ENCODE data around the gene NMNAT2. TPM values are rescaled to one million over a fixed set of nuclear protein-coding genes. Genes with fewer than 3 reads are reported as not detected.

NMNAT2 gene
- total and polyA plus RNA-seq, 2 experiments from 2014 or later, result 3.6 to 10.0 TPM

DNA sequence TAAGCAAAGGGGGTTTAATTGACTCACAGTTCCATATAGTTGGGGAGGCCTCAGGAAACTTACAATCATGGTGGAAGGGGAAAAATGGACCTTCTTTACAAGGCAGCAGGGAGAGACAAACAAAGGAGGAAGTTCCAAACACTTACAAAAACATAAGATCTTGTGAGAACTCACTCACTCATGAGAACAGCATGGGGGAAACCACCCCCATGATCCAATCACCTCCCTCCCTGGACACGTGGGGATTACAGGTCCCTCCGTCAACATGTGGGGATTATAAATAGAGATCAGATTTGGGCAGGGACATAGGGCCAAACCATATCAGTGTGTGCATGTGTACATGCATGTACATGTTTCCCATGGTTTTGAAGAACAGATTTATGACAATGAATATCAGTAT lies 48.6 kb upstream of the NMNAT2 start:
- Histone ChIP-seq H2AFZ (peak overlapping the region; percentile 34; the same call in 1 of the 2 replicates), H3F3A (replicated peaks; ENCODE audit: low read depth) (peaks cover 6% of the 10 kb centered on the region), H3K27me3 (ENCODE audit: insufficient read depth) (no peaks in the 10 kb centered on the region), H3K4me1 (ENCODE audit: insufficient read depth) (peaks cover 25% of the 10 kb centered on the region), H3K4me2 (peak overlapping the region; percentile 48; the same call in 1 of the 2 replicates), H3K4me3 (no peak overlapping the region), H4K20me1 (replicated peaks; ENCODE audit: insufficient read depth) (no peaks in the 10 kb centered on the region), H3K36me3 (ENCODE audit: insufficient read depth) (no peaks in the 10 kb centered on the region), H3K79me2 (replicated peaks; ENCODE audit: insufficient read depth) (no peaks in the 10 kb centered on the region), H3K27ac (ENCODE audit: low read depth) (no peak overlapping the region), H3K9me2 (ENCODE audit: insufficient read depth) (0 out of 2 replicates have a peak, but pooled peaks cover 4% of the 10 kb centered on the region)
- Mint-ChIP-seq H3K36me3 (ENCODE audit: low read depth) (no peaks in the 10 kb centered on the region; the same call in 2 of the 3 replicates), H3K4me3 (no peak overlapping the region), H3K27ac (no peak overlapping the region; the same call in 1 of the 2 replicates), H3K27me3 (ENCODE audit: insufficient read depth, low read depth, poor library complexity) (peaks cover 10% of the 10 kb centered on the region), H3K4me1 (peaks cover 30% of the 10 kb centered on the region), H3K9me3 (peaks cover under 1% of the 10 kb centered on the region; the same call in 1 of the 3 replicates)
- ATAC-seq (no peak), DNase-seq (ENCODE audit: low spot score) (no peak)
- TF ChIP-seq, protein P1, sequence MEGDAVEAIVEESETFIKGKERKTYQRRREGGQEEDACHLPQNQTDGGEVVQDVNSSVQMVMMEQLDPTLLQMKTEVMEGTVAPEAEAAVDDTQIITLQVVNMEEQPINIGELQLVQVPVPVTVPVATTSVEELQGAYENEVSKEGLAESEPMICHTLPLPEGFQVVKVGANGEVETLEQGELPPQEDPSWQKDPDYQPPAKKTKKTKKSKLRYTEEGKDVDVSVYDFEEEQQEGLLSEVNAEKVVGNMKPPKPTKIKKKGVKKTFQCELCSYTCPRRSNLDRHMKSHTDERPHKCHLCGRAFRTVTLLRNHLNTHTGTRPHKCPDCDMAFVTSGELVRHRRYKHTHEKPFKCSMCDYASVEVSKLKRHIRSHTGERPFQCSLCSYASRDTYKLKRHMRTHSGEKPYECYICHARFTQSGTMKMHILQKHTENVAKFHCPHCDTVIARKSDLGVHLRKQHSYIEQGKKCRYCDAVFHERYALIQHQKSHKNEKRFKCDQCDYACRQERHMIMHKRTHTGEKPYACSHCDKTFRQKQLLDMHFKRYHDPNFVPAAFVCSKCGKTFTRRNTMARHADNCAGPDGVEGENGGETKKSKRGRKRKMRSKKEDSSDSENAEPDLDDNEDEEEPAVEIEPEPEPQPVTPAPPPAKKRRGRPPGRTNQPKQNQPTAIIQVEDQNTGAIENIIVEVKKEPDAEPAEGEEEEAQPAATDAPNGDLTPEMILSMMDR (conservative IDR thresholded peaks at IDR 0.05; ENCODE audit: low read depth in 2 of 2), result no peak
- TF ChIP-seq ZNF331 (CRISPR knock-in tag; IDR thresholded peaks at IDR 0.05; ENCODE audit: low read depth), result no peak
- TF ChIP-seq, protein P2, sequence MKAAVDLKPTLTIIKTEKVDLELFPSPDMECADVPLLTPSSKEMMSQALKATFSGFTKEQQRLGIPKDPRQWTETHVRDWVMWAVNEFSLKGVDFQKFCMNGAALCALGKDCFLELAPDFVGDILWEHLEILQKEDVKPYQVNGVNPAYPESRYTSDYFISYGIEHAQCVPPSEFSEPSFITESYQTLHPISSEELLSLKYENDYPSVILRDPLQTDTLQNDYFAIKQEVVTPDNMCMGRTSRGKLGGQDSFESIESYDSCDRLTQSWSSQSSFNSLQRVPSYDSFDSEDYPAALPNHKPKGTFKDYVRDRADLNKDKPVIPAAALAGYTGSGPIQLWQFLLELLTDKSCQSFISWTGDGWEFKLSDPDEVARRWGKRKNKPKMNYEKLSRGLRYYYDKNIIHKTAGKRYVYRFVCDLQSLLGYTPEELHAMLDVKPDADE (IDR thresholded peaks at IDR 0.05), result no peak
- no peak for TF ChIP-seq ZNF114 (CRISPR knock-in tag; IDR thresholded peaks at IDR 0.05)
- no peak for TF ChIP-seq POLR2AphosphoS5 (IDR thresholded peaks at IDR 0.05; ENCODE audit: low read depth)
- TF ChIP-seq, protein P3, sequence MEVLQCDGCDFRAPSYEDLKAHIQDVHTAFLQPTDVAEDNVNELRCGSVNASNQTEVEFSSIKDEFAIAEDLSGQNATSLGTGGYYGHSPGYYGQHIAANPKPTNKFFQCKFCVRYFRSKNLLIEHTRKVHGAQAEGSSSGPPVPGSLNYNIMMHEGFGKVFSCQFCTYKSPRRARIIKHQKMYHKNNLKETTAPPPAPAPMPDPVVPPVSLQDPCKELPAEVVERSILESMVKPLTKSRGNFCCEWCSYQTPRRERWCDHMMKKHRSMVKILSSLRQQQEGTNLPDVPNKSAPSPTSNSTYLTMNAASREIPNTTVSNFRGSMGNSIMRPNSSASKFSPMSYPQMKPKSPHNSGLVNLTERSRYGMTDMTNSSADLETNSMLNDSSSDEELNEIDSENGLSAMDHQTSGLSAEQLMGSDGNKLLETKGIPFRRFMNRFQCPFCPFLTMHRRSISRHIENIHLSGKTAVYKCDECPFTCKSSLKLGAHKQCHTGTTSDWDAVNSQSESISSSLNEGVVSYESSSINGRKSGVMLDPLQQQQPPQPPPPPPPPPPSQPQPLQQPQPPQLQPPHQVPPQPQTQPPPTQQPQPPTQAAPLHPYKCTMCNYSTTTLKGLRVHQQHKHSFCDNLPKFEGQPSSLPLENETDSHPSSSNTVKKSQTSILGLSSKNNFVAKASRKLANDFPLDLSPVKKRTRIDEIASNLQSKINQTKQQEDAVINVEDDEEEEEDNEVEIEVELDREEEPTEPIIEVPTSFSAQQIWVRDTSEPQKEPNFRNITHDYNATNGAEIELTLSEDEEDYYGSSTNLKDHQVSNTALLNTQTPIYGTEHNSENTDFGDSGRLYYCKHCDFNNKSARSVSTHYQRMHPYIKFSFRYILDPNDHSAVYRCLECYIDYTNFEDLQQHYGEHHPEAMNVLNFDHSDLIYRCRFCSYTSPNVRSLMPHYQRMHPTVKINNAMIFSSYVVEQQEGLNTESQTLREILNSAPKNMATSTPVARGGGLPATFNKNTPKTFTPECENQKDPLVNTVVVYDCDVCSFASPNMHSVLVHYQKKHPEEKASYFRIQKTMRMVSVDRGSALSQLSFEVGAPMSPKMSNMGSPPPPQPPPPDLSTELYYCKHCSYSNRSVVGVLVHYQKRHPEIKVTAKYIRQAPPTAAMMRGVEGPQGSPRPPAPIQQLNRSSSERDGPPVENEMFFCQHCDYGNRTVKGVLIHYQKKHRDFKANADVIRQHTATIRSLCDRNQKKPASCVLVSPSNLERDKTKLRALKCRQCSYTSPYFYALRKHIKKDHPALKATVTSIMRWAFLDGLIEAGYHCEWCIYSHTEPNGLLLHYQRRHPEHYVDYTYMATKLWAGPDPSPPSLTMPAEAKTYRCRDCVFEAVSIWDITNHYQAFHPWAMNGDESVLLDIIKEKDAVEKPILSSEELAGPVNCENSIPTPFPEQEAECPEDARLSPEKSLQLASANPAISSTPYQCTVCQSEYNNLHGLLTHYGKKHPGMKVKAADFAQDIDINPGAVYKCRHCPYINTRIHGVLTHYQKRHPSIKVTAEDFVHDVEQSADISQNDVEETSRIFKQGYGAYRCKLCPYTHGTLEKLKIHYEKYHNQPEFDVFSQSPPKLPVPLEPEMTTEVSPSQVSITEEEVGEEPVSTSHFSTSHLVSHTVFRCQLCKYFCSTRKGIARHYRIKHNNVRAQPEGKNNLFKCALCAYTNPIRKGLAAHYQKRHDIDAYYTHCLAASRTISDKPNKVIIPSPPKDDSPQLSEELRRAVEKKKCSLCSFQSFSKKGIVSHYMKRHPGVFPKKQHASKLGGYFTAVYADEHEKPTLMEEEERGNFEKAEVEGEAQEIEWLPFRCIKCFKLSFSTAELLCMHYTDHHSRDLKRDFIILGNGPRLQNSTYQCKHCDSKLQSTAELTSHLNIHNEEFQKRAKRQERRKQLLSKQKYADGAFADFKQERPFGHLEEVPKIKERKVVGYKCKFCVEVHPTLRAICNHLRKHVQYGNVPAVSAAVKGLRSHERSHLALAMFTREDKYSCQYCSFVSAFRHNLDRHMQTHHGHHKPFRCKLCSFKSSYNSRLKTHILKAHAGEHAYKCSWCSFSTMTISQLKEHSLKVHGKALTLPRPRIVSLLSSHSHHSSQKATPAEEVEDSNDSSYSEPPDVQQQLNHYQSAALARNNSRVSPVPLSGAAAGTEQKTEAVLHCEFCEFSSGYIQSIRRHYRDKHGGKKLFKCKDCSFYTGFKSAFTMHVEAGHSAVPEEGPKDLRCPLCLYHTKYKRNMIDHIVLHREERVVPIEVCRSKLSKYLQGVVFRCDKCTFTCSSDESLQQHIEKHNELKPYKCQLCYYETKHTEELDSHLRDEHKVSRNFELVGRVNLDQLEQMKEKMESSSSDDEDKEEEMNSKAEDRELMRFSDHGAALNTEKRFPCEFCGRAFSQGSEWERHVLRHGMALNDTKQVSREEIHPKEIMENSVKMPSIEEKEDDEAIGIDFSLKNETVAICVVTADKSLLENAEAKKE (CRISPR knock-in tag; IDR thresholded peaks at IDR 0.05), result no peak
